DOHH2 (cell line): ENCODE measurements around the gene MBOAT7.

Source experiments
- CTCF ChIP-seq: fragments of 200-600 bp; sonication (generic); IDR thresholded peaks from one replicate; pipeline ENCODE4 v1.5.1; 2014; ENCODE audit warnings: antibody characterized with exemption, mild to moderate bottlenecking, low read depth, low read length; ENCODE audit not compliant: poor library complexity, severe bottlenecking
- EZH2phosphoT487 ChIP-seq: fragments of 200-600 bp; sonication (generic); IDR thresholded peaks from 2 replicates; pipeline ENCODE4 v1.6.1; 2017; ENCODE audit warnings: borderline replicate concordance, mild to moderate bottlenecking, antibody characterized with exemption, low read length, moderate library complexity, mixed read lengths

GRCh38 chr19:54183431-54183830 lies 5.9 kb downstream of the MBOAT7 start:
- TF ChIP-seq CTCF = no peak
- TF ChIP-seq EZH2phosphoT487 = no peak
